ENCODE measurements around the gene NR2E1.
A peak's percentile ranks its signal among the peaks of the same experiment; 100 is the strongest.

The NR2E1 gene

DNA sequence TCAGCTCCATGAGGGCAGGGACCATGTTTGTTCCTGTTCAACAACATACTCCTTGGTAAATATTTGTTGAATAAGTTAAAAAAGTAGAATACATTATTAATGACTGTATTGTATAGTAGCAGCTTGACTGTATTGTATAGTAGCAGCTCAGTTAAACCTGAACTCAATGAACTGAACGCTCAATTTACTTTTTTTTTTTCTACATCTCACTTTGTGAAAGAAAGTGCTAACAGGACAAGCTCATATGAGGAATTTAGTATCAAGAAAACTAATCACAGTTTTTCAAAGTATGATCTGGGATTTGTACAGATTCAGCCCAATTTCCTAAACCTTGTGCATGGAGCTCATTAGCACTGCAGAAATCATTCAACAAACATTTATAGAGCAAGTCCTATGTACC, 38.8 kb upstream of the NR2E1 start:
- Histone ChIP-seq H3K27me3 (ENCODE audit: control insufficient read depth, insufficient read depth, low read length) (peaks cover 47% of the 10 kb centered on the region), H3K4me3 (ENCODE audit: low read length) (no peak overlapping the region), H3K9me3 (replicated peaks; ENCODE audit: low read length) (no peaks in the 10 kb centered on the region), H3K4me2 (ENCODE audit: low read length) (no peak overlapping the region), H3K36me3 (ENCODE audit: insufficient read depth, low read length) (no peaks in the 10 kb centered on the region), H3K9ac (ENCODE audit: low read depth, low read length) (no peak overlapping the region), H3K4me1 (ENCODE audit: control insufficient read depth, insufficient read depth, low read length) (no peaks in the 10 kb centered on the region)

- Histone ChIP-seq H3K4me2 (ENCODE audit: low read length) (no peak overlapping the region), H3K9ac (ENCODE audit: low read depth, low read length) (no peak overlapping the region), H3K27me3 (ENCODE audit: control insufficient read depth, insufficient read depth, low read length) (peaks cover 43% of the 10 kb centered on the region), H3K4me1 (ENCODE audit: control insufficient read depth, insufficient read depth, low read length) (no peaks in the 10 kb centered on the region), H3K4me3 (ENCODE audit: low read length) (no peak overlapping the region), H3K9me3 (replicated peaks; ENCODE audit: low read length) (no peaks in the 10 kb centered on the region), H3K36me3 (ENCODE audit: insufficient read depth, low read length) (no peaks in the 10 kb centered on the region)
These were observed 38.0 kb upstream of the NR2E1 start for GRCh38 chr6:108127826-108128225.

- Histone ChIP-seq H3K27me3 (ENCODE audit: control insufficient read depth, insufficient read depth, low read length) (peaks cover 19% of the 10 kb centered on the region), H3K9me3 (replicated peaks; ENCODE audit: low read length) (no peaks in the 10 kb centered on the region), H3K9ac (ENCODE audit: low read depth, low read length) (no peak overlapping the region), H3K4me2 (ENCODE audit: low read length) (no peak overlapping the region), H3K4me3 (ENCODE audit: low read length) (no peak overlapping the region), H3K4me1 (ENCODE audit: control insufficient read depth, insufficient read depth, low read length) (peaks cover 7% of the 10 kb centered on the region), H3K36me3 (ENCODE audit: insufficient read depth, low read length) (no peaks in the 10 kb centered on the region)
These were observed 35.6 kb upstream of the NR2E1 start for GRCh38 chr6:108130262-108130661.

DNA sequence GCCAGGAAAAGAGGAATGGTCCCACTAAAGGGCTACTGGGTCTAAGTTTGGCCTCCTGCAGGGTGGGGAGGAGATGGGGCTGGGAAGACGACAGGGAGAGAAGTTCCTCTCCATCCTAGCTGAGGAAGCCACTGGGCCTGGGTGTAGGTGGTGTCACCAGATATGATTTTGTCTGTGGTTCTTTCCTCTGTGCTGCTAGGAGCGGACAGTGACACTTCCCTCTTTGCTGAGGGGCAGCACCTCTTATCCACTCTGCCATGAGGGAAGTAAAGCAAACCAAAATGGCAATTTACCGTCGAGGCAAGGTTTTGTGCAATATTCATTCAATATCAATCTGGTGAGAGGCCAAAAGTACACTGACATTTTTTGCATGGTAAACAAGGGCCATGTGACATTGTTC, 33.0 kb upstream of the NR2E1 start:
- H3K4me3 ChIP-seq (ENCODE audit: low read length): no peak overlapping the region
- no peak overlapping the region for H3K4me2 ChIP-seq (ENCODE audit: low read length)
- H3K36me3 ChIP-seq (ENCODE audit: insufficient read depth, low read length): no peaks in the 10 kb centered on the region
- no peaks in the 10 kb centered on the region for H3K9me3 ChIP-seq (replicated peaks; ENCODE audit: low read length)
- peaks cover 14% of the 10 kb centered on the region for H3K27me3 ChIP-seq (ENCODE audit: control insufficient read depth, insufficient read depth, low read length)
- peaks cover 7% of the 10 kb centered on the region for H3K4me1 ChIP-seq (ENCODE audit: control insufficient read depth, insufficient read depth, low read length)
- H3K9ac ChIP-seq (ENCODE audit: low read depth, low read length): no peak overlapping the region

GRCh38 chr6:108133594-108134179, 32.1 kb upstream of the NR2E1 start:
- H3K9me3 ChIP-seq (replicated peaks; ENCODE audit: low read length): no peaks in the 10 kb centered on the region
- H3K4me3 ChIP-seq (ENCODE audit: low read length): peak overlapping the region; percentile 67
- peak overlapping the region; percentile 64 for H3K9ac ChIP-seq (ENCODE audit: low read depth, low read length)
- H3K4me2 ChIP-seq (ENCODE audit: low read length): peak overlapping the region; percentile 76
- peaks cover 7% of the 10 kb centered on the region for H3K4me1 ChIP-seq (ENCODE audit: control insufficient read depth, insufficient read depth, low read length)
- H3K36me3 ChIP-seq (ENCODE audit: insufficient read depth, low read length): no peaks in the 10 kb centered on the region
- H3K27me3 ChIP-seq (ENCODE audit: control insufficient read depth, insufficient read depth, low read length): peaks cover 17% of the 10 kb centered on the region

DNA sequence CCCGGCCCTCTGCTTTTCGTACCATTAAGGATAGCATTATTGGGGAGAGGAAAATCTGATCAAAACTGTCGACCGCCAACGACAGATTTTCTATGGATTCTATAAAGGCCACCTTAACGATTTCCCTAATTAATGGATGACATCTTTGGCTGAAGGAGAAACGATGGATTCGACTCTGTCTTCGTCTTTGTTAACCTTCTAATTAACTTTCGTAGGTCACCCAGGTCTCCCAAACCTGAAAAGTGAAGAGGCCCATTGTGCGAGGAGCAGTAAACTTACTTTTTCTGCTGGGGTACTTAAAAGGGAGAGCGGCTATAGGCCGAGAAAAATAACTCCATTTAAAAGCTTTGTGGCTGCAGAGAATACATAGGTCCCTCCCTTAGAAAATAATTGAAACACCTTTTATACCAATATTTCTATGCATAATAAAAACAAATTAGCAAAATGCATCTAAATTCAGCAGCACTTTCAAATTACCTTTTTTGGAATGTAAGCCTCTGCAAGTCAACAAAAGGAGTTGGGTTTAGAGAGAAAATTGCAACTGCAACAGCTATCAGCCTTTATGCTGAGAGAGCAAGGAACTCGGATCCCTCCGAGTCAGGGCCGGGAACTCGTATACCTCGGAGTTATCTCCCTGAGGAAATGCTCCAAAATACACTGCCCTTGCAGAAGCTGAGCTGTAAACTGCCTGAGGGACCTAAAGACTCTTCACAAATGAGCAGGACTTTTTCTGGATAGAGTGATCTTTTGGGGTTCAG, 31.4 kb upstream of the NR2E1 start:
- Histone ChIP-seq H3K4me2 (ENCODE audit: low read length) (peak overlapping the region; percentile 76), H3K4me3 (ENCODE audit: low read length) (peak overlapping the region; percentile 67), H3K9me3 (replicated peaks; ENCODE audit: low read length) (no peaks in the 10 kb centered on the region), H3K36me3 (ENCODE audit: insufficient read depth, low read length) (no peaks in the 10 kb centered on the region), H3K4me1 (ENCODE audit: control insufficient read depth, insufficient read depth, low read length) (peaks cover 7% of the 10 kb centered on the region), H3K9ac (ENCODE audit: low read depth, low read length) (peak overlapping the region; percentile 39), H3K27me3 (ENCODE audit: control insufficient read depth, insufficient read depth, low read length) (peaks cover 17% of the 10 kb centered on the region)

DNA sequence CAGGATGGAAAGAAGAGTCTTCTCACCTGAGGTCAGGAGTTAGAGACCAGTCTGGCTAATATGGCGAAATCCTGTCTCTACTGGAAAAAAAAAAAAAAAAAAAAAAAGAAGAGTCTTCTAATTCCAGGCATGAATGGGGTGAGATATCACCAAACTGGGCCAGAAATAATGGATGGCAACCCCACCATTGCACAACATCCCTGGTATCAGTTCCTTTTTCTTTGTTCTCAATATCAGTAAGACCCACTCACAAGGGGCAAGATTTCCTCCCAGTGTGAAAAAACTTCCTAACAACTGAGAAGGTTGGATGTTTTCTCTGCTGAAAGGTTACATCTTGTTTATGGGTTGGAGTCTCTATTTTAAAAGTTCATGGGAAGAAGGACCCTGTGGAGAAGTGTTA, 23.6 kb upstream of the NR2E1 start:
- Histone ChIP-seq H3K27me3 (ENCODE audit: control insufficient read depth, insufficient read depth, low read length) (peaks cover 41% of the 10 kb centered on the region), H3K4me1 (ENCODE audit: control insufficient read depth, insufficient read depth, low read length) (no peaks in the 10 kb centered on the region)

DNA sequence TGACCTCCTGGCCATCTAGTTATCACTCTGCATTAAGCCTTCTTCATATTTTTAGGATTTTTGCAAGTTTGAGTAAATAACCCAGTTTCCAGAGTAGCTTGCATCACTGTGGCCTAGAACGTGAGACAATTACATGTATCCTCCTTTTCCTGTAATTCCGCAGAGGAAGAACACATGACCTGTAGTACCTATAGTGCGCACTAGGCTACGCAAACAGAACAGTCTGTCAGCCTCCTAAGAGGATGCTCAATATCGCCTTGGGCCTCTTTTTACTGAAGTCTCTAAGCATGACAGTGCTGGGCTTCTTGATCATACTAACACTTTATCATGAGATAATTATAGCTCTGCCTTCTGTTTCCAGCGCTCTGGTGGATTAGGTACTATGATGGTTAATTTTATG, 20.2 kb upstream of the NR2E1 start:
- Histone ChIP-seq H3K9me3 (replicated peaks; ENCODE audit: low read length) (no peaks in the 10 kb centered on the region), H3K9ac (ENCODE audit: low read depth, low read length) (no peak overlapping the region), H3K4me2 (ENCODE audit: low read length) (no peak overlapping the region), H3K4me1 (ENCODE audit: control insufficient read depth, insufficient read depth, low read length) (no peaks in the 10 kb centered on the region), H3K4me3 (ENCODE audit: low read length) (no peak overlapping the region), H3K36me3 (ENCODE audit: insufficient read depth, low read length) (no peaks in the 10 kb centered on the region), H3K27me3 (ENCODE audit: control insufficient read depth, insufficient read depth, low read length) (peaks cover 59% of the 10 kb centered on the region)

More for the DNA sequence above, 23.6 kb upstream of the NR2E1 start:
- no peak overlapping the region for H3K9ac ChIP-seq (ENCODE audit: low read depth, low read length)
- H3K36me3 ChIP-seq (ENCODE audit: insufficient read depth, low read length): no peaks in the 10 kb centered on the region
- no peaks in the 10 kb centered on the region for H3K9me3 ChIP-seq (replicated peaks; ENCODE audit: low read length)
- no peak overlapping the region for H3K4me2 ChIP-seq (ENCODE audit: low read length)
- H3K4me3 ChIP-seq (ENCODE audit: low read length): no peak overlapping the region

- no peak overlapping the region for H3K4me2 ChIP-seq (ENCODE audit: low read length)
- no peaks in the 10 kb centered on the region for H3K36me3 ChIP-seq (ENCODE audit: insufficient read depth, low read length)
- peaks cover 4% of the 10 kb centered on the region for H3K4me1 ChIP-seq (ENCODE audit: control insufficient read depth, insufficient read depth, low read length)
- H3K27me3 ChIP-seq (ENCODE audit: control insufficient read depth, insufficient read depth, low read length): peaks cover 71% of the 10 kb centered on the region
- no peak overlapping the region for H3K4me3 ChIP-seq (ENCODE audit: low read length)
- no peaks in the 10 kb centered on the region for H3K9me3 ChIP-seq (replicated peaks; ENCODE audit: low read length)
- no peak overlapping the region for H3K9ac ChIP-seq (ENCODE audit: low read depth, low read length)
These were observed 13.4 kb upstream of the NR2E1 start for GRCh38 chr6:108152446-108152845.

DNA sequence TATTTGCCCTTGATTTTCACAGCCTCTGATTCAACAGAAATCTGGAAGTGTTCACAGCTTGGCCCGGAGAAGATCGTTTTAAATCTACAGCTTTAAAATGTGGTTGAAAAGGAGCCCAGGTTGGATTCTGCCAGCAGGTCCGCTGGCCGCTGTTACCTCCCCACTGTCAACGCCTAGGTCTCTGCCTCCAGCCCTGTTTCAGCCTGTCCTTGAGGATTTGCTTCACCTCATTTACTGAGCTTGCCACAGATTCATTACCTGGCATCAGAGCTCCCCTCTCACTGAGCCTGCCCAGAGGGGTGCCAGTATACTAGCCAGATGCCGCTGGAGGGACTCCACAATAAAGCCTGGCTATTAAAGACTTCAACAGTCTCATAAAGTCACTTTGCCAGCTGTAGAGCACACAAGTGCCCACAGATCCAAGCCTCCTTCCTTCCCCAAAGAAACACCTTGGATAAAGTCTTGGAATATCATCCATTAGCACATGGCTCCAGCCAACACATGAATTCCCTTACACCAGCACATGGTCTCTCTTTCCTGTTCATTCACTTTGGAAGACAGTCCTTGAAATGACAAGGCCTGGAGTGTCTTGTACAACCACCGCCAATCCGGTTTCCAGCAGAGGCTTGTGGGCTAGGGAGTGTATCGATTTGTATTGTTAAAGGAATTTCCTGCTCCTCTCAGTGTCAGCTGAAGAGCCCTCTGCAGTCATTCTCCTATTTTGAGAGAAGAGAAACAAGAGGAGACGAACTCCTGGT, 9.5 kb upstream of the NR2E1 start:
- peaks cover 81% of the 10 kb centered on the region for H3K27me3 ChIP-seq (ENCODE audit: control insufficient read depth, insufficient read depth, low read length)
- H3K9me3 ChIP-seq (replicated peaks; ENCODE audit: low read length): no peaks in the 10 kb centered on the region
- no peaks in the 10 kb centered on the region for H3K36me3 ChIP-seq (ENCODE audit: insufficient read depth, low read length)
- peaks cover 4% of the 10 kb centered on the region for H3K4me1 ChIP-seq (ENCODE audit: control insufficient read depth, insufficient read depth, low read length)
- H3K9ac ChIP-seq (ENCODE audit: low read depth, low read length): no peak overlapping the region
- no peak overlapping the region for H3K4me2 ChIP-seq (ENCODE audit: low read length)
- no peak overlapping the region for H3K4me3 ChIP-seq (ENCODE audit: low read length)

GRCh38 chr6:108156938-108157233, 8.9 kb upstream of the NR2E1 start:
- Histone ChIP-seq H3K9me3 (replicated peaks; ENCODE audit: low read length) (no peaks in the 10 kb centered on the region), H3K4me1 (ENCODE audit: control insufficient read depth, insufficient read depth, low read length) (peaks cover 4% of the 10 kb centered on the region), H3K9ac (ENCODE audit: low read depth, low read length) (no peak overlapping the region), H3K4me2 (ENCODE audit: low read length) (no peak overlapping the region), H3K27me3 (ENCODE audit: control insufficient read depth, insufficient read depth, low read length) (peaks cover 86% of the 10 kb centered on the region), H3K36me3 (ENCODE audit: insufficient read depth, low read length) (no peaks in the 10 kb centered on the region), H3K4me3 (ENCODE audit: low read length) (no peak overlapping the region)
